Natural killer cell (primary cell): Measurements from ENCODE around the gene GPR139. TPM values are rescaled to one million over a fixed set of nuclear protein-coding genes. Genes with fewer than 3 reads are reported as not detected.

Experiments used
- ATAC-seq, 3 donors: fragments of 150-1000 bp in 2 of 3; fragments of 200-7000 bp in 1 of 3; cut with Tn5 transposase; 1 replicate in 1 of 3; 2 replicates in 2 of 3; pipeline ENCODE4 v1.10.0; 2021; ENCODE audit warnings: mild to moderate bottlenecking in 2 of 3, moderate library complexity in 2 of 3
- DNase-seq, 2 donors: peaks; one replicate each; pipeline versions ENCODE4 v3.0.0 to v3.0.0-alpha.2; 2013 to 2021; ENCODE audit warnings: mixed read lengths in 1 of 2
- H3K27ac ChIP-seq: one replicate; pipeline ENCODE4 v1.5.1; 2013; ENCODE audit warnings: mild to moderate bottlenecking, low read length
- H3K27me3 ChIP-seq: one replicate; pipeline ENCODE4 v1.6.1; 2013; ENCODE audit warnings: low read length; ENCODE audit not compliant: control insufficient read depth, insufficient read depth
- H3K36me3 ChIP-seq: one replicate; pipeline ENCODE4 v1.6.1; 2013; ENCODE audit warnings: low read length; ENCODE audit not compliant: control insufficient read depth, insufficient read depth
- H3K4me1 ChIP-seq: one replicate; pipeline ENCODE4 v1.6.1; 2013; ENCODE audit warnings: low read length; ENCODE audit not compliant: control insufficient read depth, insufficient read depth
- H3K4me3 ChIP-seq: one replicate; pipeline ENCODE4 v1.5.1; 2013; ENCODE audit warnings: low read length
- H3K9me3 ChIP-seq: one replicate; pipeline ENCODE4 v1.6.1; 2013; ENCODE audit warnings: low read length; ENCODE audit not compliant: control insufficient read depth, insufficient read depth
- H3K27ac Mint-ChIP-seq, 2 donors: one replicate each; pipeline ENCODE4 v1.8.0; 2022; ENCODE audit warnings: mild to moderate bottlenecking in 2 of 2, mixed read lengths in 2 of 2, moderate library complexity in 1 of 2
- H3K27me3 Mint-ChIP-seq, 2 donors: one replicate each; pipeline ENCODE4 v1.8.0; 2022; ENCODE audit warnings: low read depth in 2 of 2, mixed read lengths in 2 of 2
- H3K36me3 Mint-ChIP-seq: one replicate; pipeline ENCODE4 v1.8.0; 2022; ENCODE audit warnings: mixed read lengths
- H3K4me1 Mint-ChIP-seq, 2 donors: one replicate each; pipeline ENCODE4 v1.8.0; 2022; ENCODE audit warnings: mixed read lengths in 2 of 2
- H3K4me3 Mint-ChIP-seq: one replicate; pipeline ENCODE4 v1.8.0; 2022; ENCODE audit warnings: mild to moderate bottlenecking, moderate library complexity, mixed read lengths
- H3K9me3 Mint-ChIP-seq, 2 donors: one replicate each; pipeline ENCODE4 v1.8.0; 2022; ENCODE audit warnings: mixed read lengths in 2 of 2
- WGBS: methylation state at CpG from one replicate; pipeline ENCODE4 v1.1.7; 2013; ENCODE audit warnings: missing lambda C conversion rate; ENCODE audit not compliant: insufficient coverage; 5-methylcytosine and 5-hydroxymethylcytosine counted together
- intact Hi-C: fragments of 100-400 bp; cut with micrococcal nuclease; formaldehyde crosslinking; loops from one replicate; pipeline ENCODE4 v1.14.2; 2022
- total RNA-seq, 4 donors: library from RNA; stranded (reverse); fragments of 120-200 nt in 1 of 4; gene quantifications; one replicate each; pipeline versions ENCODE4 v1.2.3 to v1.2.4, GENCODE V29; 2013 to 2022
- TF ChIP-seq, protein P1 (sequence below): fragments of 200-600 bp; IDR thresholded peaks from one replicate; pipeline ENCODE4 v1.8.0; 2022; ENCODE audit warnings: antibody characterized with exemption

The GPR139 gene
- total RNA-seq, 3 donors from 2014 or later (not counting 1 experiment from before 2014, with no cell fraction given) = not detected

DNA sequence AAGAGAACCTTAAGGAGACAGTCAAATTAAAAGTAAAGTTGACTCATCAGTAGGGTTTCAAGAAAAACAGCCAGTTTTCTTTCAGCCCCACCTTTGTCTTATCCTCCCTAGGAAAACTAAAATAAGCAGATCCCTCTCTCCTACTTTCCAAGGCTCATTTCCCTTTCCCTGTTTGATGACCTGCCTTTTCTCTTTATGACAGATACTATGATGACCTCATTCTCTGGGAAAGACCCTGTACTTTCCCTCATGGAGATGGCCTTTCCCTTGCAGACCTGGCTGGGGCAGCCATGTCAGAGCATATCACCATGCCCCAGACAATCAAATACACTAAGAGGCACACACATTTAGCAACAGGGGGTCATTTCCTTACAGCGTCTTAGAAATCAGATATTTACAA lies 53.6 kb downstream of the GPR139 start:
- Mint-ChIP-seq H3K9me3 (peaks cover 4 to 5% of the 10 kb centered on the region in 2 donors), H3K27ac (no peak overlapping the region), H3K36me3 (no peaks in the 10 kb centered on the region), H3K4me3 (no peak overlapping the region), H3K4me1 (no peaks in the 10 kb centered on the region), H3K27me3 (no peaks in the 10 kb centered on the region)
- TF ChIP-seq, protein P1, sequence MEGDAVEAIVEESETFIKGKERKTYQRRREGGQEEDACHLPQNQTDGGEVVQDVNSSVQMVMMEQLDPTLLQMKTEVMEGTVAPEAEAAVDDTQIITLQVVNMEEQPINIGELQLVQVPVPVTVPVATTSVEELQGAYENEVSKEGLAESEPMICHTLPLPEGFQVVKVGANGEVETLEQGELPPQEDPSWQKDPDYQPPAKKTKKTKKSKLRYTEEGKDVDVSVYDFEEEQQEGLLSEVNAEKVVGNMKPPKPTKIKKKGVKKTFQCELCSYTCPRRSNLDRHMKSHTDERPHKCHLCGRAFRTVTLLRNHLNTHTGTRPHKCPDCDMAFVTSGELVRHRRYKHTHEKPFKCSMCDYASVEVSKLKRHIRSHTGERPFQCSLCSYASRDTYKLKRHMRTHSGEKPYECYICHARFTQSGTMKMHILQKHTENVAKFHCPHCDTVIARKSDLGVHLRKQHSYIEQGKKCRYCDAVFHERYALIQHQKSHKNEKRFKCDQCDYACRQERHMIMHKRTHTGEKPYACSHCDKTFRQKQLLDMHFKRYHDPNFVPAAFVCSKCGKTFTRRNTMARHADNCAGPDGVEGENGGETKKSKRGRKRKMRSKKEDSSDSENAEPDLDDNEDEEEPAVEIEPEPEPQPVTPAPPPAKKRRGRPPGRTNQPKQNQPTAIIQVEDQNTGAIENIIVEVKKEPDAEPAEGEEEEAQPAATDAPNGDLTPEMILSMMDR = no peak
- Histone ChIP-seq H3K27me3 (no peaks in the 10 kb centered on the region), H3K4me1 (no peaks in the 10 kb centered on the region), H3K27ac (no peak overlapping the region), H3K9me3 (no peaks in the 10 kb centered on the region), H3K4me3 (no peak overlapping the region), H3K36me3 (no peaks in the 10 kb centered on the region)
- ATAC-seq (no peak), DNase-seq (no peak)
- 27% methylated on average over 1 of the region's 1 CpG for WGBS
- intact Hi-C loops = no loop called here

DNA sequence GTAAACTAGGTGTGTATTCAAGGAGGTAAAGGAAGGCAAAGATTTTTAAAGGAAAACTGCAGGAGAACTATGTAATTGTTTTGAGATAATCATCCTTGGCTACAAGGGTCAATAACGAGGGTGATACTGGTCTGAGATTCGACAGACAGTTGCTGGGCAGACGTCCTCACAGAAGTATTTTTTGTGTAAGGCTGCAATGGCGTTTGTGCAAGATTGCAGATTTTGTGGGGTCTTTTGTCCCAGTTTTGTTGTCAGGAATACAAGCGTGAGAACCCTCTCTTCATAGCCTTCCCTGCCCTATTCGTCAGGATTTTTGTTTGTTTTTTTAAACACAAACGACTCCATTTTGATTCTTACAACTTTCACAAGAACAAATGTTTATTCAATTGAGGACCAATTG lies 57.5 kb downstream of the GPR139 start:
- intact Hi-C loops = no loop called here
- H3K27me3 Mint-ChIP-seq = peaks cover 0 to 3% of the 10 kb centered on the region in 2 donors
- no peak overlapping the region for H3K27ac Mint-ChIP-seq
- H3K4me3 ChIP-seq = no peak overlapping the region
- no peak overlapping the region for H3K27ac ChIP-seq
- H3K4me3 Mint-ChIP-seq = no peak overlapping the region
- H3K36me3 Mint-ChIP-seq = no peaks in the 10 kb centered on the region
- H3K27me3 ChIP-seq = no peaks in the 10 kb centered on the region
- no peaks in the 10 kb centered on the region for H3K9me3 Mint-ChIP-seq
- H3K4me1 Mint-ChIP-seq = no peaks in the 10 kb centered on the region
- no peaks in the 10 kb centered on the region for H3K36me3 ChIP-seq
- H3K4me1 ChIP-seq = no peaks in the 10 kb centered on the region
- 56% methylated on average over 6 of the region's 7 CpGs for WGBS
- no peaks in the 10 kb centered on the region for H3K9me3 ChIP-seq
- DNase-seq (no peak), ATAC-seq (no peak)
- TF ChIP-seq, protein P1 = no peak

DNA sequence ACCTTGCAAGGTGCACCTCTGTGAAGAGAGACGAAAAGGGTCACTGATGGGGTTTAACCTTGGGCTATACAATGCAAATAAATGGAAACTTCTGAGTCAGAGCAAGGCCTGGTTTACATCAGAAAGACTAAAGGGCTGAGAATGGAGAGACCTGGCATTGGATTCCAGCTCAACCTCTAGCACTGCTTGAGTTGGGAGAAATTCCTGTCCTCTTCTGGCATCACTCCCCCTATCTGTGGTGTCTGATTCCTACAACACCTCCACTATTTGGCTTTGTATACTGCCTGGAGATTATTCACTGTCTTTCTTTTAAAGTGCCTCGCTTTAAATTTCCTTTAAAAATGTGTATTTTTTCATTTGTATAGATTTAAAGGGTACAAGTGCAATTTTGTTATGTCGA lies 68.8 kb downstream of the GPR139 start:
- TF ChIP-seq, protein P1 = no peak
- 76% methylated on average over 3 of the region's 3 CpGs for WGBS
- Mint-ChIP-seq H3K9me3 (peaks cover 0 to 2% of the 10 kb centered on the region in 2 donors), H3K27me3 (peaks cover 6 to 8% of the 10 kb centered on the region in 2 donors), H3K4me1 (no peaks in the 10 kb centered on the region), H3K27ac (no peak overlapping the region), H3K4me3 (no peak overlapping the region), H3K36me3 (no peaks in the 10 kb centered on the region)
- no peaks in the 10 kb centered on the region for H3K9me3 ChIP-seq
- H3K27me3 ChIP-seq = no peaks in the 10 kb centered on the region
- intact Hi-C loops = no loop called here
- H3K36me3 ChIP-seq = no peaks in the 10 kb centered on the region
- no peak overlapping the region for H3K4me3 ChIP-seq
- no peaks in the 10 kb centered on the region for H3K4me1 ChIP-seq
- ATAC-seq = no peak
- DNase-seq = no peak
- no peak overlapping the region for H3K27ac ChIP-seq

DNA sequence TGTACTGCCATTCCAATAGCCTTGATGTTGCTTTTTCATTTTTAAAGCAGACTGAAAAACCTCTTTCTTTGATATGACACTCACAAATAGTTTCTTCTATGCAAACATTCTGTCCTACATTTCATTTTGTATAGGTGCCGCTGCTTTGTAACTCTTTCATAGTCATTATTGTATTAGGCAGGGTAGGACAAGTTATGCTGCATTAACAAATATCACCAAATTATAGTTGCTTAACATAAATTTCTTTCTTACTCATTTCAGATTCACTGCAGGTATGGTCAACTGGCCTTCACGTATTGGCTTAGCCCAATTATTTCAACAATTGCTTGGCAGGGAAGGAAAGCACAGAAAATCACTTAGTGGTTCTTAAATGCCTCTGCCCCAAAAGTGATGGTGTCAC lies 70.8 kb downstream of the GPR139 start:
- Mint-ChIP-seq H3K27me3 (peaks cover 6 to 8% of the 10 kb centered on the region in 2 donors), H3K4me3 (no peak overlapping the region), H3K36me3 (no peaks in the 10 kb centered on the region), H3K27ac (no peak overlapping the region), H3K4me1 (no peaks in the 10 kb centered on the region), H3K9me3 (peaks cover 0 to 2% of the 10 kb centered on the region in 2 donors)
- Histone ChIP-seq H3K27ac (no peak overlapping the region), H3K9me3 (no peaks in the 10 kb centered on the region), H3K4me1 (no peaks in the 10 kb centered on the region), H3K27me3 (no peaks in the 10 kb centered on the region), H3K36me3 (no peaks in the 10 kb centered on the region), H3K4me3 (no peak overlapping the region)
- intact Hi-C loops = no loop called here
- TF ChIP-seq, protein P1 = no peak
- WGBS = 92% methylated on average over 1 of the region's 2 CpGs
- ATAC-seq (no peak), DNase-seq (no peak)
